Measurements from ENCODE around the gene VEGFA.

Gene VEGFA

DNA sequence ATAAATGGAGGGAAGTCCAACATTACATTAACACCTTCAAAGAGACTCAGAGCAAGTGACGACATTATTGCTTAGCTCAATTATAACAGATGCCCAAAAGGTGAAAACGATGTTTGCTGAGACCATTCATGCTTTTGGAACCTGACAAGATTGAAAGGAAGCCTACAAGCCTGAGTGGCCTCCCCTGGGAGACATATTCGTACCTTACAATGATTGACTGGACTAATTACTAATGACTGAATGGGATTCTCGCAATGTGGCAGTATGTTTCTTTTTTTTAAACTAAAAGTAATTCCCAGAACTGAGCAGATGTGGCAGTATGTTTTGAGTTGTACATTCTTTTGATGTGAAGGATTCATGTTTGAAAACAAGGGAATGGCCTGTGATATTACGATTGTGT, 49.9 kb downstream of the VEGFA start:
- DNase-seq (ENCODE audit: low read depth, low spot score), result no peak
- in situ Hi-C loops (cut with HindIII; ENCODE audit: low sequenced_read_pairs), result no loop called here
- no peak overlapping the region for H3K4me3 ChIP-seq (ENCODE audit: low read depth, low read length)
- TF ChIP-seq CTCF (IDR thresholded peaks at IDR 0.05; ENCODE audit: low read depth, low read length), result no peak

- no peak overlapping the region for H3K4me3 ChIP-seq (ENCODE audit: low read depth, low read length)
- no peak for DNase-seq (ENCODE audit: low read depth, low spot score)
- in situ Hi-C loops (cut with HindIII; ENCODE audit: low sequenced_read_pairs), result no loop called here
- no peak for TF ChIP-seq CTCF (IDR thresholded peaks at IDR 0.05; ENCODE audit: low read depth, low read length)
Observed at GRCh38 chr6:43820486-43820885, 50.5 kb downstream of the VEGFA start.

DNA sequence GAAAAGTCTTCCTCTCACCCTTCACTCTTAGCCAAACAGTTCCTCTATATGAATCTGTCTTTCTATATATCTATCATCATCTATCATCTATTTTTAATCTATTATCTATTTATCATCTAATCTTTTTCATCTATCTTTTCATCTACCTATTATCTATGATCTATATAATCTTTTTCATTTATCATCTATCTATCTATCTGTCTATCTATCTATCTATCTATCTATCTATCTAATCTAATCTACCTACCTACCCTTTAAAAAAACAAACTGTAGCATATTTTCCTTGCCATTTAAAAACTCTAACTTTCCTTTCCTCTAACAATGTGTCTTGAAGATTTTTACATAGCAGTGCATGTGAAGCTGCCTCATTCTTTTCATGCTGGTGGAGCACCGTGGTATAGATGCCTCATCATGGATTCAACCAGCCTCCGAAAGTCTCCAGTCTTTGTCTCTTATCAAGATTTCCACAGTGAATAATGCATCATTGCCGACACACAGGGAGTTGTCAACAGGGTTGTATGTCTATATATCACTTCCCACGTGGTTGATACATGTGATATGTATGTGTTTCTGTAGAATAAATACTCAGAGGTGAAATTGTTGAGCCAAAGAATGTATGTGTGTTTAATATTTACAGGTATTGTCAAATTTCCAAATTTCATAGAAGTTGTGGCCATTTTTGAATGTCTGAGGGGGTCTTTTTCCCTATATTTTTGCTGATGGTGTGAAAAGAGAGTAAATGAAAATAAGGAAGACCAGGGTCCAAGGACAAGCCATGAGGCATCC, 51.3 kb downstream of the VEGFA start:
- in situ Hi-C loops (cut with HindIII; ENCODE audit: low sequenced_read_pairs), result no loop called here
- DNase-seq (ENCODE audit: low read depth, low spot score), result no peak
- H3K4me3 ChIP-seq (ENCODE audit: low read depth, low read length), result no peak overlapping the region
- no peak for TF ChIP-seq CTCF (IDR thresholded peaks at IDR 0.05; ENCODE audit: low read depth, low read length)

GRCh38 chr6:43823390-43823789, 53.4 kb downstream of the VEGFA start:
- no peak for DNase-seq (ENCODE audit: low read depth, low spot score)
- TF ChIP-seq CTCF (IDR thresholded peaks at IDR 0.05; ENCODE audit: low read depth, low read length), result no peak
- no peak overlapping the region for H3K4me3 ChIP-seq (ENCODE audit: low read depth, low read length)
- in situ Hi-C loops (cut with HindIII; ENCODE audit: low sequenced_read_pairs), result no loop called here

- in situ Hi-C loops (cut with HindIII; ENCODE audit: low sequenced_read_pairs), result no loop called here
- no peak for TF ChIP-seq CTCF (IDR thresholded peaks at IDR 0.05; ENCODE audit: low read depth, low read length)
- DNase-seq (ENCODE audit: low read depth, low spot score), result no peak
- H3K4me3 ChIP-seq (ENCODE audit: low read depth, low read length), result no peak overlapping the region
Observed at GRCh38 chr6:43823879-43824702, 54.1 kb downstream of the VEGFA start.

GRCh38 chr6:43824703-43825064, 54.7 kb downstream of the VEGFA start:
- in situ Hi-C loops (cut with HindIII; ENCODE audit: low sequenced_read_pairs), result no loop called here
- no peak for DNase-seq (ENCODE audit: low read depth, low spot score)
- no peak for TF ChIP-seq CTCF (IDR thresholded peaks at IDR 0.05; ENCODE audit: low read depth, low read length)
- no peak overlapping the region for H3K4me3 ChIP-seq (ENCODE audit: low read depth, low read length)

Measured in astrocyte of the spinal cord (primary cell).